AG20443 (cell line): ENCODE data around the gene PEAK3.

ENCODE experiments used
- DNase-seq: peaks from one replicate; pipeline ENCODE4 v3.0.0; 2012; ENCODE audit warnings: low spot score, mixed read lengths

Gene PEAK3

GRCh38 chr19:2315818-2316353 lies 33.9 kb upstream of the PEAK3 start:
- DNase-seq: peak; percentile 78

DNA sequence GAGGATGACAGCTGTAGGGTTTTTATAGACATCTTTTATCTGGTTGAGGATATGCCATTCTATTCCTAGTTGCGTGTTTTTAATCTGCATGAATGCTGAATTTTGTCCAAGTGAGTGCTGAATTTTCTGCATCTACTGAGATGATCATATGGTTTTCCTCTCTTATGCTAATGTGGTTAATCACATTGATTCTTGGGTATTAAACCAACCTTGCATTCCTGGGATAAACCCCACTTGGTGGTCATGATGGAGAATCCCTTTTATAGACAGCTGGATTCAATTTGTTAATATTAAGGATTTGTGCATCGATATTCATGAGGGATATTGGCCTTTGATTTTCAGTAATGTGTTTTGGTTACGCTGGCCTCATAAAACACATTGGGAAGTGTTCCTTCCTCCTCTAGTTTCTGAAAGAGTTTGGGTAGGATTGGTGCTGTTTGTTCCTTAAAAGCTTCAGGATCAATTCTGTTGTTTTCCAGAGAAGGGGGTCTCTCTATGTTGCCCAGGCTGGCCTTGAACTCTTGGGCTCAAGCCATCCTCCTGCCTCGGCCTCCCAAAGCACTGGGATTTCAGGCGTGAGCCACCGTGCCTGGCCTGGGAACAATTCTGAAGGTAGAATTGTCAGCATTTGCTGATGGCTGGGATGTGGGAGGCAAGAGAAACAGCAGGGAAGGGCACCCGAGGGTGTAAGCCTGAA lies 33.3 kb upstream of the PEAK3 start:
- no peak for DNase-seq

- DNase-seq: no peak
Measured at GRCh38 chr19:2312820-2313501, 31.0 kb upstream of the PEAK3 start.

- no peak for DNase-seq
Measured at GRCh38 chr19:2311093-2311492, 29.1 kb upstream of the PEAK3 start.

DNA sequence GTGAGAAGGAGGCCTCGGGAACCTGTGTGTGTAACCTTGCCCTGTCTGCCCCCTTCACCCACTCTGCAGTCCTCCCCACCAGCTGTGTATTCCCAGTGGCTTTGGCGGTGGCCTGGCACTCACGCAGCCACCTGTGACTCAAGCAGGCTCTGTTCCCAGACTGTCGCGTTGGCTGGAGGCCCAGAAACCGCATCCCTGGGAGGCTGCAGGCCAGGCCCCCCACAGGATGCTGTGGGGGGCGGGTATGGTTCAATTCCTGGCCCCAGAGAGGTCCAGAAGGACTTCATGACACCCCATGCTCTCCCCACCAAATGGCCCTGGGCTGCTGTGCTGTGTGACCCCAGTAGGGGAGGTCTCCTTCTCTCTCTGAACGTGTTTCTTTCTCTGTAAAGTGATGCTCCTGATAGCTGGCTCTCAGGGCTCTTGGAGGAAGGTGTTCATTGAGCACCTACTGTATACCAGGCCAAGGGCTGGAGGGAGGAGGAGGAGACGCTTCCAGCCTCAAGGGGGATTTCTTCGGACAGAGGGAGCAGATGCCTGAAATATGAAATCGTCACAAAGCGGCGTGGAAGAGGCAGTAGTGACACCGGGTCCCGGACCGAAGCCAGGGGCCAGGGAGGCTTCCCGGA lies 27.9 kb upstream of the PEAK3 start:
- no peak for DNase-seq

- DNase-seq: peak; percentile 47
Measured at GRCh38 chr19:2308114-2308556, 26.2 kb upstream of the PEAK3 start, which contains the start of gene LINGO3. LINGO3 (minus strand) TSS chr19:2308154; CDS start chr19:2291776, 16,378 bp downstream.

DNA sequence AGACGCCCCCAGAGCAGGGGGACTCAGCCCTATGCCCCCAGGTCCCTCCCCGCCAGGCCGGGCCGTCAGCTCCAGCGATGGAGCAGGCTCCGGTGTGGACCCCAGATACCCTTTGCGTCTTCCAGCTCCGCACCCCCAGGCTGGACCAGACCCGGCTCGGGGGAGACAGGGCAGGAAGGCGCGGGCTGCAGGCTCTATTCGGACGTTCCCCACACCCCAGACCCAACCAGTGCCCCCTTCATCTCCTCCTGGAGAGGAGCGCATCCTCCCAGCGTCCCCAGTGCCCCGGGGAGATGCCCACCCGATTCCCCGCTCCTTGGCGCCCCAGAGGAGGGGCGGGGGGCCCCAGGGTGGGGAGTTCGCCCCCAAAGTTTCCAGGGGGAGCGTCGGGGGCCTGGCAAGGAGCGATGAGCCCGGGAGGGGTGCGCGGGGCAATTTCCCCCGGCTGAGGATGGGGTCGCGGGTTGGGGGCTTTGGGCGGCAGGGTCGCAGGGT lies 25.6 kb upstream of the PEAK3 start:
- DNase-seq: no peak

DNA sequence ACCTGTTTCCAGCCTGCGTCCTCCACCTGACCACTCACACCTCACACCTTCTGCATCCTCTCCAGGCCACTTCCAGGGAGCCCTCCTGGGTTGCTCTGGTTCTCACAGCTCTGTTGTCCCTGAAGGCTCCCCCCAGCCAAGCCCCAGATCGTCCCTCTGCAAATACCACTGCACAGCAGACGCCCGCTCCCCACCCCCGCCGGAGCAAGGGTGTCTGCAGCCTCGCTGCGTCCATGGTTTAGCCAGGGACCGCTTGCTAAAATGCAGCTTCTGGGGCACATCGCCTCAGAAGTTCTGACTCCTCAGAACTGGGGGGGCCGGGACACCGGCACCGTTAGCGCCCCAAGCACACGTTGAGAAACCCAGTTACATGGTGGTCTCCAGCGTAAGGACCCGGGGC lies 25.0 kb upstream of the PEAK3 start:
- DNase-seq: no peak

DNA sequence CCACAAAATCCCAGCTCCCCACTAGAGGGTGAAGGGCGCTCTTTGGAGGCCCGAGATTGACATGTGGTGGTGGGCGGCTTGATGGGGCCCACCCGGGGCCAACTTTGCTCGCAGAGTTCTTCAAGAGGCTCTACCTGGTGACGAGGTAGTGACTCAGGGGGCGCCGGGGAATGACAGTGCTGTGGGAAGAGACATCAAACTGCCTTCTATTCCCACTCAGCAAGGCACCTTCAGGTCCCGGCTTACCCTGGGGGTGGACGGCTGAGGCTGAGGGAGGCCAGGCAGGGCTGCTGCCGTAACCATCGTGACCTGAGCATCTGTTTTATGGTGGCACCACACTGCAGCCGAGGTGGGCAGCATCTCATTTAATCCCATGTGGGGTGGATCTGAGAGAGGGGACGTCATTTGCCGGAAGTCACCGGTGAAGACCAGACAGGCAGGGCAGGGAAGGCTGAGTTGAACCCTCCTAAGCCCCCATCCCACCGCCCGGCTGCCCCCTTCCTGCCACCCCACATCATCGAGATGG lies 24.4 kb upstream of the PEAK3 start:
- no peak for DNase-seq

DNA sequence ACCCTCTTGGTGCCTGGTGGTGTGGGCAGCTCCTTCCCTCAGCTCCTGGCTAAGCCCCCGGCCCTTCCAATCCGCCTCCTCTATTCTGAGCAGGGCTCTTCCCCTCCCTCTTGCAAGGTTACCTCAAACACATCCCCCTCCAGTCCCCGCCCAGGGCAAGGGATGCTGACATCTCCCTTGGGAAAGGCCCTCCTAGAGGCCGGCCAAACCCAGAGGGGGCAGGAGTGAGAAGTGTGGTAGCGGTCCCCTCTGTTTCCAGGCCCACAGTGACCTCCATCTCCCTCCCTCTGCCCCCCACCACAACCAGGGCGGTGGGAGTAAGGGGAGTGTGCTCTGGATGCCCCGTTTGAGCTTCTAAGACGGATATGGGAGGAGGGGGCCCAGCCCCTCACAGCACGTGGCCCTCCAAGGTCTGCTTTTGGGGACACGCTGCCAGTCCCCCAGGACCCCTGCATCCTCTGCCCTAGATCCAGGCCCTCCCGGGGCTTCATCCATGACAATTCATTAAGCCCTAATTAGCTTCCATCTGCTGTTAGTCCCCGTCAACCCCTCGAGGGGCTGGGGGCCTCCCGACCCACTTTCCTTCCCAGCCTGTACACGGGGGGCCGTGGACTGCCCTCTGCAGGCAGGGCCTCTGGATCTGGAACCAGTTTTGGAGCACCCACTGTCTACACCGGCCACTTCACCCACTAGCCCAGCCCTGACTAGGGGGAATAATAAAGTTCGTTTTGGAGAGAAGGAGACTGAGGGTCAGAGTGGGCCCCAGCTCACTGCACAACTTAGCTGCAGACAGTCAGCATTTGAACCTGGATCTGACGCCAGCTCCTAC lies 23.7 kb upstream of the PEAK3 start:
- no peak for DNase-seq

DNA sequence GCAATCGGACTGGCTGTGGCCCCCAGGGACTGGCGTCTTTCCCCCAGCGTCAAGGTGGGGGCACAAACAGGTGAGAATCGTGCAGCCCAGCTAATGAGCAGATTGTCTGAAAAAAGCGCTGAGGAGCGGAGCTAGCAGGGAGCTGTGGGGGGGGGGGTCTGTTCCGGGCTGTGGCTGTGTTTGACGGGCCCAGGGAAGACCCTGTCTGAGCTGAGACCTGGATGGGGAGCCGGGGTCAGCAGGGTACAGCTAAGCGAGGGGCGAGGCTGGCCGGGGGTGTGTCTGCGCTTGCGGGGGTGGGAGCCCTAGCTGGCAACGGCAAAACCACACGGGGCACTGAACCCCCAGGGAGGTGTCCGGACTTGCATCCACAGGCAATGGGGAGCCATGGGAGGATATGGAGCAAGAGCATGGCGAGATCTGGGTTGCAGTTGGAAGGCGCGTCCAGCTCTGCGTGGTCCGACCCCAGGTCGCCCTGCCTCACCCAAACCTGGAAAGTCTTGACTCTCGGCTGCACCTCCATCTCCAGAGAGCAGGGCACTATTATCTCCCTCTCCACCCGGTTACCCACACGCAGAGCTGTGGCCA lies 21.3 kb upstream of the PEAK3 start:
- DNase-seq: no peak

GRCh38 chr19:2302319-2303210 lies 20.6 kb upstream of the PEAK3 start:
- peak; percentile 71 for DNase-seq

- DNase-seq: no peak
Measured at GRCh38 chr19:2300533-2300932, 18.6 kb upstream of the PEAK3 start.

DNA sequence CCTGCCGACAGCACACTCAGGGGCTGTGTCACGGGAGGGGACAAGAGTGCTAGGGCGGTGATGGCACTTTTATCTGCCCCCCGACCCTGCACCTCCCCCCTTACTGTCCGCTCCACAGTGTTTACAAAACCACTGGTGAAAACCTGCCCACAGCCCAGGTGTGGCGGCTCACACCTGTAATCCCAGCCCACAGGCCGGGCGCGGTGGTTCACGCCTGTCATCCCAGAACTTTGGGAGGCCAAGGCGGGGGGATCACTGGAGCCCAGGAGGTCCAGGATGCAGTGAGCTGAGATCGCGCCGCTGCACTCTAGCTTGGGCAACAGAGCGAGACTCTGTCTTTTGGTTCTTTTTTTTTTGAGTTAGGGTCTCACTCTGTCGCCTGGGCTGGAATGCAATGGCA lies 14.2 kb upstream of the PEAK3 start:
- no peak for DNase-seq

DNA sequence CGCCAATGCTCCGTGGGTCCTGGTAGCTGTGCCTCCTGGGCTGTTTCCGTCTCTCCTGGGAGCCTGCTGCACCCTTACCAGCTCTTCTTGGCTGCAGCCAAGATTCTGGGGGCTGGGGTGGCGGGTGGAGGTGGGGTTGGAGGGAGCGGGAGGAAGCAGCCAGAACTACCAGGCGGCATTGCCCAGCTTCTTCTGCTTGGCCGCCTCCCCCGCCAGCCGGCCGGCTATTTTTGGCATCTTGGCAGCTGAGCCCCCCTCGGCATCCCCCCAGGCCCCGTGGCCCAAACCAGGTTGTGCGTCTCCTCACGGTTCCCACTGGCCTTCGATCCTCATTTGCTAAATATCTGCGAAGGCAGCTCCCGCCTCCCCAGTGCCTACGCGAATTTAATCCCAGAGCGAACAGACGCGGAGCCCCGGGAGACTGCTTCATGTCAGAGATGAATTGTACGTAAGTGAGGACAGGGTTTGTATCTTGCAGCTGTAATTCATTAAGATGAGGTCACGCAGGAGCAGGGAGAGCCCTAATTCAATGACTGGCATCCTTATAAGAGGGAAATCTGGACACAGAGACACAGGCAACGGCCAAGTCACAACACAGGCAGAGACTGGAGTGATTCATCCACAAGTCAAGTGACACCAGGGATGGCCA lies 12.8 kb upstream of the PEAK3 start:
- peak; percentile 87 for DNase-seq

DNA sequence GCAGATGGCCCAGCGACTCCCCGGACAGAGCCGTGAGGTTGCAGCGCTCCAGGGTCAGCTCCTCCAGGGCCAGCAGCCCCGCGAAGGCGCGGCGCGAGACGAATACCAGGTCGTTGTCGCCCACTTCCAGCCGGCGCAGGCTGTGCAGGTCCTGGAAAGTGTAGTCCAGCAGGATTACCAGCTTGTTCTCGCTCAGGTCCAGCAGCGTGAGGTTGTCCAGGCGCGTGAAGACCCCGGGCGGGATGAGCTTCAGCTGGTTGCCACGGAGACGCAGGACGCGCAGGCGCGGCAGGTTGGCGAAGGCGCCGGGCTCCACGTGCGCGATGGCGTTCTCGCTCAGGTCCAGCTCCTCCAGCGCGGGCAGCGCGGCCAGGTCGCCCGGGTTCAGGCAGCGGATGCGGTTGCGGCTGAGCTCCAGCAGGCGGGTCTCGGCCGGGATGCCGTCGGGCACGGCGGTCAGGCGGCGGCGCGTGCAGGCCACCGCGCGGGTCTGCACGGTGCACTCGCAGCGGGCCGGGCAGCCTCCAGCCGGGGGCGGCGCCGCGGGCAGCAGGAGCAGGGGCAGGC lies 9.3 kb upstream of the PEAK3 start:
- no peak for DNase-seq

- DNase-seq: no peak
Measured at GRCh38 chr19:2290441-2291184, 8.6 kb upstream of the PEAK3 start.

- no peak for DNase-seq
Measured at GRCh38 chr19:2289714-2290435, 7.9 kb upstream of the PEAK3 start.
